ENCODE data around the gene RPTOR.
A peak's percentile ranks its signal among the peaks of the same experiment; 100 is the strongest.
"Not testable (repeated sequence)": the region's sequence is repeated elsewhere in the genome, so short reads cannot be mapped to it uniquely, and the experiment has no call there.

The RPTOR gene

DNA sequence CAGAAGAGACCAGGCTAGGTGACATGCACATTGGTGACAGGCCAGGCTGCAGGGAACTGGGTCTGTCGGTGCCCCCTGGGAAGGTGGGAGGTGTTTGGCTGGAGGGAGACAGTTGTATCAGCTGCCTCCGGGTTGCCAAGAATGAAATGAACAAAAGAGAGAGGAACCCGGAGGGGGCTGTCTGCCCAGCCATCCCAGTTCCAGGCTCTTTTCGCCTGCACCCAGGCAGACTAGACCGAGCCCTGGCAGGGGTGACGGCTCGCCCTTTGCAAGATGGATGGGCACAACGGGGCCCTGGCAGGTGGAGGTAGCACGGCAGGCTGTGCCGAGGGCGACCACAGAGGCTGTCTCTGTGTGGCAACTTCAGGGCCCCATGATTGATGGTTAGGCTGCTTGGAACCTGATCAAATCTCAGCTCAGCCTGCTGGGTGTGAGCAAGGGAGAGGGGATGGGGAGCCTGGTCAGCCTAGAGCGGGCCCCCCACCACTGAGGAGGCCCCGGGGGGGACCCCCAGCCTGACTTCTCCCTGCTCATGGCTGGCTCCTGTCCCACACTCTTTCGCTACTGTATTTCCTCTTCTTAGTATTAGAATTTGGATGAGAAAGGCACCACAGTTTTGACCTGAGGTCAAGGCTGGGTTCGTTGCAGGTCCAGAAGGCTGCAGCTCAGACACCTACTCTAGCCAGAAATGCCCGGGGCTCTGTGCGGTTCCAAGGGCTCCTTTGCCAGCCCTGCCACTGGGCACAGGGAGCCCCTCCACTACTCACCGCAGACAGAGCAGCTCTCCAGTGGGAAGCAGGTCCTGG is 328.1 kb downstream of the RPTOR start:
- Mint-ChIP-seq H3K4me3 (no peak overlapping the region), H3K4me1 (peaks cover 78% of the 10 kb centered on the region), H3K27ac (no peak overlapping the region), H3K9me3 (no peaks in the 10 kb centered on the region), H3K36me3 (ENCODE audit: low read depth) (peaks cover 35% of the 10 kb centered on the region), H3K27me3 (no peaks in the 10 kb centered on the region)
- ATAC-seq (no peak), DNase-seq (no peak)

GRCh38 chr17:80873307-80873951 is 328.8 kb downstream of the RPTOR start:
- Mint-ChIP-seq H3K4me3 (no peak overlapping the region), H3K4me1 (peaks cover 78% of the 10 kb centered on the region), H3K36me3 (ENCODE audit: low read depth) (peaks cover 30% of the 10 kb centered on the region), H3K27ac (no peak overlapping the region), H3K9me3 (no peaks in the 10 kb centered on the region), H3K27me3 (no peaks in the 10 kb centered on the region)
- ATAC-seq: no peak
- DNase-seq: no peak

DNA sequence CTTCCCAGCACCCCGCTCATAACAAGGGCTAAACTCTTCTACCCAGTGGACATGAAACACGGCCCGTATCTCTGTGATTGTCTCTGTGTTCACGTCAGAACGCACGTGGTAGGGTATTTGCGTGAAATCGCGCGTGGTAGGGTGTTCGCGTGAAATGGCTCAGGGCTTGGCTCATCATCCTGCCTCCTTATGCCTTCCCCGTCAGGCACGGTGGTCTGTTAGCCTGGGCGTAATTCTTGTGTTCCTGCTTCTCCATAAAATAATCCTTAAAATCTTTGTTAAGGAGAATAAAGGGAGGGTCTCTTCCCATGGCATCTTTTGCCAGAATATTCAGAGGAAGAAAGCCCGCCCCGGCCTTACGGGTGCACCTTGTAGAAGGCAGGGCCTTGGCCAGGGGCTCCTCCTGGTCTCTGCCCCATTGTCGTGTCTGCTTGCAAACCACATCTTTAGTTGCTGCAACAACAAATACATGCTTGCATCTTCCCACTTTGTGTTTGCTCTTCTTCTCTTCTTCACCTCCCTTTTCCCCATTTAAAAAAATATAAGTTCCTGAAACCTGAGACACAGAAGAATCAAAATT is 330.3 kb downstream of the RPTOR start:
- Mint-ChIP-seq H3K27ac (peak overlapping the region; percentile 69), H3K4me3 (no peak overlapping the region)
- no peak for ATAC-seq

GRCh38 chr17:80875480-80875995 is 330.9 kb downstream of the RPTOR start:
- H3K4me1 Mint-ChIP-seq: peaks cover 80% of the 10 kb centered on the region
- peak overlapping the region; percentile 69 for H3K27ac Mint-ChIP-seq

More for the DNA sequence above, 330.3 kb downstream of the RPTOR start:
- peaks cover 80% of the 10 kb centered on the region for H3K4me1 Mint-ChIP-seq
- no peaks in the 10 kb centered on the region for H3K9me3 Mint-ChIP-seq
- DNase-seq: no peak
- H3K27me3 Mint-ChIP-seq: no peaks in the 10 kb centered on the region
- peaks cover 30% of the 10 kb centered on the region for H3K36me3 Mint-ChIP-seq (ENCODE audit: low read depth)

GRCh38 chr17:80876456-80876949 is 331.9 kb downstream of the RPTOR start:
- Mint-ChIP-seq H3K27ac (peak overlapping the region; percentile 97), H3K4me1 (peaks cover 72% of the 10 kb centered on the region), H3K4me3 (peak overlapping the region; percentile 67), H3K36me3 (ENCODE audit: low read depth) (peaks cover 39% of the 10 kb centered on the region)
- not testable (repeated sequence) for H3K9me3 Mint-ChIP-seq, DNase-seq, H3K27me3 Mint-ChIP-seq, ATAC-seq

More at GRCh38 chr17:80875480-80875995, 330.9 kb downstream of the RPTOR start:
- not testable (repeated sequence) for H3K9me3 Mint-ChIP-seq, H3K4me3 Mint-ChIP-seq, DNase-seq, H3K27me3 Mint-ChIP-seq, ATAC-seq
- peaks cover 33% of the 10 kb centered on the region for H3K36me3 Mint-ChIP-seq (ENCODE audit: low read depth)

DNA sequence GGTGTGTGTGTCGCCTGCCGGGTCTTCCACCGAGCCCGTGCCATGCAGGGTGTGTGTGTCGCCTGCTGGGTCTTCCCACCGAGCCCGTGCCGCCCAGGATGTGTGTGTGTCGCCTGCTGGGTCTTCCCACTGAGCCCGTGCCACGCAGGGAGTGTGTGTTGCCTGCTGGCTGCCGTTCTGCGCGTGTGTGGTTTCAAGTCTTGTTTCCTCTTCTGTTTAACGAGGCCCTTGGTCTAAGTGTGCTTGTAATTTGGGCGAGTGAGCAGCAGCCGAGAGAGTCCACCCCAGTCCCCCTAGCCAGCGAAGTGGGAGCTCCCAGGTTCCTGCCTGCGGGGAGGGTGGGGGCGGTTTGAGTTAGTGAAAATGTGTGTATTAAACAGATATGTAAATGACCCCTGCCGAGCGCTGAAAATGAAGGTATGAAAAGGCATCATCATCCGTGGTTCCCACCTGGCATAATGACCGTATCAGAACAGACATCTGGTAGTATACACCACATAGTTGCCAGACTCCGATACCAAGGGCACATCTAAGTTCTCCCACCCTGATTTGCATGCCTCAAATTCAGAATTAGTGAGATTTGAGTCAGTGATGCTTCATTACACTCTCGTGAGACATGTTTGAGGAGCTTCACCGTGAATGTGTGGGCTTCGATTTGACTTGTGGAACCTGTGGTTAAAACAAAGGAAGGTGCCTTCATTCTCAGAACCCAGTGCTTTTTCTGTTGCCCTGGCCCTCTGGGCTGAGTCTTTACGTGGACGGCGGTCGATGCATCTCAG is 332.5 kb downstream of the RPTOR start:
- peaks cover 66% of the 10 kb centered on the region for H3K4me1 Mint-ChIP-seq

DNA sequence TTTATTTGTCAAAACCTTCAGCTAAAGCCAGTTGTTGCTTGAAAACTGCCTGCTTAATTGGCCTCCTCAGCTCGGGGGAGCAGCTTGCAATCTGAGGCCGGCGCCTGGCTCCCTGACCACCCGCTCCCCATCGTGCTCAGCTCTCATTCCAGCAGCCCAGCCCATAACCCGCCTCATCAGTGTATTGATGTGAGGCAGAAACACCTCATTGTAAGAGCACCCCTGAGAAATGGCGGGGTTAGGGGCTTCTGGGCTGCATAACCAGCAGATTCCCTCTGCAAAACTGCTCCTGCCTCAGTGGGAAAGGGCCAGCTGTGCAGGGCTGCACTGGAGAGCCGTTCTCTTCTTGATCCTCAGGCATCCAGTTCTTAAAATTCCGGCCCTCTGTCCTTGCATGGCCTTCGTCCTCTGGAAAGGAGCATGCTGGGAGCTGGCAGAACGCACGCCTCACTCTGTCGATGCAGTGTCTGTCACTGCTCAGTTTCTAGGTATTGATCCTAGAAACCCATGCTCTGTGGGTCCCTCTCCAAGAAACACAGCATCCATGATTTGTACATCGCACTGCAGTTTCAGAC is 333.2 kb downstream of the RPTOR start:
- Mint-ChIP-seq H3K36me3 (ENCODE audit: low read depth) (peaks cover 50% of the 10 kb centered on the region), H3K4me1 (peaks cover 61% of the 10 kb centered on the region), H3K9me3 (no peaks in the 10 kb centered on the region), H3K4me3 (peak overlapping the region; percentile 51), H3K27ac (peak overlapping the region; percentile 97), H3K27me3 (no peaks in the 10 kb centered on the region)
- ATAC-seq (no peak), DNase-seq (no peak)

More for the DNA sequence above, 332.5 kb downstream of the RPTOR start:
- peak; percentile 96 for ATAC-seq
- Mint-ChIP-seq H3K27me3 (no peaks in the 10 kb centered on the region), H3K9me3 (no peaks in the 10 kb centered on the region), H3K27ac (peak overlapping the region; percentile 97), H3K36me3 (ENCODE audit: low read depth) (peaks cover 43% of the 10 kb centered on the region), H3K4me3 (peak overlapping the region; percentile 67)
- DNase-seq: peak; percentile 74

DNA sequence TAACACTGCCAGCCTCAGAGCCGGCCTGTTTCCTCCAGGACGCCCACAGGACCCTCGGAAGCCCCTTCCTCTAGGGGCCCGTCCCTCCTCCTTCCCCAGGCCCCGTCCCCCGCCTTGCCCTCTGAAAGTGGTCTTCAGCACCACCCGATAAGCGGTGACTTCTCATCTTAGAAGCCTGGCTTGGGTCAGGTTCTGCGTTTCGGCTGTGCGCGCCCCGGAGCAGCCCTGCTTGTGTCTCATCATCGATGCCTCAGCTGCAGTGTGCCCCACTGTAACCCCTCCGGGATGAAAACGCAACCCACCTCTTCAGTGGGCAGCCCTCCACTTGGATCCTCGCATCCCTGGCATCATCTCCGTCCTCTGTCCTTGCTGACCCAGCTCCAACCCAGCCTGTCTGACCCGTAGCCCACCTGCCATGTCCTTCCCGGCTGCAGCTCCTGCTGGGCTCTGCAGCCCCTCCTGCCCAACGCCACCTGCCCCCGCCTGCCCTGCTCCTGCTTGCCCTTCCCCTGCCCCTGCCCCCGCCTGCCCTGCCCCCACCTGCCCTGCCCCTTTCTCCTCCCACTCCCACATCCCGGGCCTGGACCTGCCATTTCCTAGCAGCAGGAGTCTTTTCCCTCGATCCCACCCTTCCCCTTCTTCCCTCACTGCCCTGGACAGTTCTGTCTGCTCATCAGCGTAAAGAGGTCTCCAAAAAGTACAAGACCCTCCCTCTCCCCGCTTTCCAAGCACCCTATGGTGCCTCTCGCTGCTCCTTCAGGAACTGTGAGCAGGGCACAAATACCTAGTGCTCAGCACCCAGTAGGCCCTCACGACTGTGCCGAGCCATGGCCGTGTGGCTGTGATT is 334.5 kb downstream of the RPTOR start:
- peaks cover 44% of the 10 kb centered on the region for H3K36me3 Mint-ChIP-seq (ENCODE audit: low read depth)
- ATAC-seq (no peak), DNase-seq (no peak)
- H3K27me3 Mint-ChIP-seq: no peaks in the 10 kb centered on the region
- no peak overlapping the region for H3K4me3 Mint-ChIP-seq
- peaks cover 50% of the 10 kb centered on the region for H3K4me1 Mint-ChIP-seq
- peak overlapping the region; percentile 81 for H3K27ac Mint-ChIP-seq
- H3K9me3 Mint-ChIP-seq: no peaks in the 10 kb centered on the region

DNA sequence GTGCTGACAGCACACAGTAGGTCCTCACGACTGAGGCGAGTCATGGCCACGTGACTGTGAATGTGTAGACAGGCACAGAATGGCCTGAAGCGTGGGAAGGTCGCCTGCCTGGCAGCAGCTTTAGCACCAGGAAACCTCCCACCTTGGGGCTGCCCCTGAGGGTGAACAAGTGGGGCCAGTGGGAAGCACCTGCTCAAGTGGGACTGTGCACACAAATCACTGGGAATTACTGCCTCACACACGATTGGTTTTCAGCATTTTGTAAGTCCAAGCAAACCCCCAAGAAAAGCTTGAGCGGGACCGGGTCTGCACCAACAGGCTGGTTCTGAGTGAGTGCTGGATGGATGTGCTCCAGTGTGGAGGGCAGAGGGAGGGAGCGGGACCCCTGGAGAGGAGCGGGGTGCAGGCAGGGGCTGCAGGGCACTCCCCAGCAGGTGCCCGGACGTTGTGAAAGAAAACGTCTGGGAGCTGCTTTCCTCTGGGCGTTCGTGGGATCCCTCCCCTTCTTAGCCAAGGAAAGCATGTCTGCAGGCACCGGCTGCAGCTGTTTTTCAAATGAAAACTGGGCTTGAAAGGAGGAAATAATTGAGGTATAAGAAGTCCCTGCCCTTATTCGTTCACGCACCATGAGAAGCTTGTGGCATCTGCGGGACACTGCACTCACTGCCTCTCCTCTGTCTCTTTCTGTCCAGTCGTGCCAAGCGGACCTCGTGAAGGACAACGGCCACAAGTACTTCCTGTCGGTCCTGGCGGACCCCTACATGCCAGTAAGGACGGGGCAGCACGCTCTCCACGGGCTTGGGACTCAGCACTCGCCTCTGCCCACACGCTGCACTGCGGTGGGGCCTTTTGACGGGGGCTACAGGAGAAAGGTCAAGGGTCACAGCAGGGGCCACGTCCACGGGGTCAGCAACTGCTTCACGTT is 335.3 kb downstream of the RPTOR start:
- ATAC-seq (no peak), DNase-seq (no peak)
- H3K27ac Mint-ChIP-seq: peak overlapping the region; percentile 81
- H3K27me3 Mint-ChIP-seq: no peaks in the 10 kb centered on the region
- peaks cover 38% of the 10 kb centered on the region for H3K36me3 Mint-ChIP-seq (ENCODE audit: low read depth)
- peaks cover 43% of the 10 kb centered on the region for H3K4me1 Mint-ChIP-seq
- no peaks in the 10 kb centered on the region for H3K9me3 Mint-ChIP-seq
- H3K4me3 Mint-ChIP-seq: no peak overlapping the region

- Mint-ChIP-seq H3K36me3 (ENCODE audit: low read depth) (peaks cover 40% of the 10 kb centered on the region), H3K27me3 (no peaks in the 10 kb centered on the region), H3K9me3 (no peaks in the 10 kb centered on the region), H3K4me1 (peaks cover 39% of the 10 kb centered on the region), H3K27ac (no peak overlapping the region), H3K4me3 (no peak overlapping the region)
- no peak for DNase-seq
- no peak for ATAC-seq
Observed at GRCh38 chr17:80880648-80880985, 336.0 kb downstream of the RPTOR start.

DNA sequence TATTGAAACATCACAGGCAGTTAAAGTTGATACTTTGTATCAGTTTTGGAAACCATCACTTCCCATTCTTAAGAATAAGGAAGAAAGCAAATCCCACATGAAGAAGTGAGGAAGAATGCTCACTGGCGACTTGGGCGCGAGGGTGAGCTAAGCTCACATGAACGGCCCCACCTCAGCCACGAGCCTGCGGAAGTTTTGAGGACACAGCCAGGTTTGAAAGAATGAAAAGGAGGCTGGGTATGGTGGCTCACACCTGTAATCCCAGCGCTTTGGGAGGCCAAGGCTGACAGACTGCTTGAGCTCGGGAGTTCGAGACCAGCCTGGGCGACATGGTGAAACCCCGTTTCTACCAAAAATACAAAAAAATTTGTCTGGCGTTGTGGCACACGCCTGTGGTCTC is 336.7 kb downstream of the RPTOR start:
- Mint-ChIP-seq H3K4me1 (peaks cover 39% of the 10 kb centered on the region), H3K9me3 (no peaks in the 10 kb centered on the region), H3K4me3 (no peak overlapping the region), H3K36me3 (ENCODE audit: low read depth) (peaks cover 47% of the 10 kb centered on the region), H3K27me3 (no peaks in the 10 kb centered on the region), H3K27ac (no peak overlapping the region)
- no peak for ATAC-seq
- no peak for DNase-seq

- no peaks in the 10 kb centered on the region for H3K27me3 Mint-ChIP-seq
- peak overlapping the region; percentile 11 for H3K27ac Mint-ChIP-seq
- no peak overlapping the region for H3K4me3 Mint-ChIP-seq
- ATAC-seq (no peak), DNase-seq (no peak)
- peaks cover 33% of the 10 kb centered on the region for H3K4me1 Mint-ChIP-seq
- no peaks in the 10 kb centered on the region for H3K9me3 Mint-ChIP-seq
- peaks cover 46% of the 10 kb centered on the region for H3K36me3 Mint-ChIP-seq (ENCODE audit: low read depth)
Observed at GRCh38 chr17:80882323-80882722, 337.7 kb downstream of the RPTOR start.
